GM21423 (cell line): ENCODE results near the gene PTMS.

Source experiments
- ATAC-seq: cut with Tn5 transposase; IDR thresholded peaks from one replicate; pipeline ENCODE4 v1.9.1; 2021; ENCODE audit warnings: mild to moderate bottlenecking, moderate library complexity; ENCODE audit not compliant: unreplicated experiment

Gene PTMS

GRCh38 chr12:6771509-6772330, 5.6 kb downstream of the PTMS start:
- no peak for ATAC-seq

- ATAC-seq, result no peak
Observed at GRCh38 chr12:6772331-6772695, 6.2 kb downstream of the PTMS start, which contains the start of gene LAG3. LAG3 (plus strand) TSS chr12:6772520; CDS start chr12:6772853, 333 bp downstream.

- ATAC-seq, result no peak
Observed at GRCh38 chr12:6772726-6773589, 6.8 kb downstream of the PTMS start.

DNA sequence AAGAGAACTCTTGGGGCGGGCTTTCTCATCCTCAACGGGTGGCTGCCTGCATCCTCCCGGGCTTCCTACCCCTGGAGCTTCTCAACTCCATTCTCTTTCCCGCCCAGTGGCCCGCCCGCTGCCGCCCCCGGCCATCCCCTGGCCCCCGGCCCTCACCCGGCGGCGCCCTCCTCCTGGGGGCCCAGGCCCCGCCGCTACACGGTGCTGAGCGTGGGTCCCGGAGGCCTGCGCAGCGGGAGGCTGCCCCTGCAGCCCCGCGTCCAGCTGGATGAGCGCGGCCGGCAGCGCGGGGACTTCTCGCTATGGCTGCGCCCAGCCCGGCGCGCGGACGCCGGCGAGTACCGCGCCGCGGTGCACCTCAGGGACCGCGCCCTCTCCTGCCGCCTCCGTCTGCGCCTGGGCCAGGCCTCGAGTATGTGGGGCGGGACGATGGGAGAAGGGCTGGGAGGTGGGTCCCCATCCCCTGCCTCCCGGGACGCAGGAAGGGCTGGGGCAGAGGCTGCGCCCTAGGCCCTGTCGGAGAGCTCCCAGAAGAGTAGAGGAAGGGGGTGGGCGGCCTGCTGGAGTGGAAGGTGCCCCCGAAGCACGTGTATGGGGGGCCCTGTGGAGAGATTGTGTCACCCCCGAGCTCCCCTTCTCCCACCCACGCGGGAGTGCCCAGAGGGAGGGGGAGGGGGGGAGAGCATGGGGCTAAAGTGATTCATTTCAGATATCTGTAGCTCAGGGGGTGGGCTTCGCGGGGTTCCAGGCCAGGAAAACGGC, 7.6 kb downstream of the PTMS start:
- no peak for ATAC-seq

DNA sequence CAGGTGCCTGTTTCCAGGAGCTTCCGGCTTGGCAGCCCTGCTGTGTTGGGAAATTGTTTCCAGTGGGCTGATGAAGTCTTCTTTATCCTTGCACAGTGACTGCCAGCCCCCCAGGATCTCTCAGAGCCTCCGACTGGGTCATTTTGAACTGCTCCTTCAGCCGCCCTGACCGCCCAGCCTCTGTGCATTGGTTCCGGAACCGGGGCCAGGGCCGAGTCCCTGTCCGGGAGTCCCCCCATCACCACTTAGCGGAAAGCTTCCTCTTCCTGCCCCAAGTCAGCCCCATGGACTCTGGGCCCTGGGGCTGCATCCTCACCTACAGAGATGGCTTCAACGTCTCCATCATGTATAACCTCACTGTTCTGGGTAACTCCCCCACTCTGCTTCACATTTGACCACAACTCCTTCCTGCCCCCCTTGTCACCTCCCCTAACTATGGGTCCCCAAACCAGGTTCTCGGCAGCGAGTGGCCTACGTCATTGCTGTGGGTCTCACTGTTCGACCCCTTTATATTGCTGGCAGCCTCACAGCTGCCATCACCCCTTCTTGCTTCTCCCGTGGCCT, 8.4 kb downstream of the PTMS start:
- no peak for ATAC-seq

DNA sequence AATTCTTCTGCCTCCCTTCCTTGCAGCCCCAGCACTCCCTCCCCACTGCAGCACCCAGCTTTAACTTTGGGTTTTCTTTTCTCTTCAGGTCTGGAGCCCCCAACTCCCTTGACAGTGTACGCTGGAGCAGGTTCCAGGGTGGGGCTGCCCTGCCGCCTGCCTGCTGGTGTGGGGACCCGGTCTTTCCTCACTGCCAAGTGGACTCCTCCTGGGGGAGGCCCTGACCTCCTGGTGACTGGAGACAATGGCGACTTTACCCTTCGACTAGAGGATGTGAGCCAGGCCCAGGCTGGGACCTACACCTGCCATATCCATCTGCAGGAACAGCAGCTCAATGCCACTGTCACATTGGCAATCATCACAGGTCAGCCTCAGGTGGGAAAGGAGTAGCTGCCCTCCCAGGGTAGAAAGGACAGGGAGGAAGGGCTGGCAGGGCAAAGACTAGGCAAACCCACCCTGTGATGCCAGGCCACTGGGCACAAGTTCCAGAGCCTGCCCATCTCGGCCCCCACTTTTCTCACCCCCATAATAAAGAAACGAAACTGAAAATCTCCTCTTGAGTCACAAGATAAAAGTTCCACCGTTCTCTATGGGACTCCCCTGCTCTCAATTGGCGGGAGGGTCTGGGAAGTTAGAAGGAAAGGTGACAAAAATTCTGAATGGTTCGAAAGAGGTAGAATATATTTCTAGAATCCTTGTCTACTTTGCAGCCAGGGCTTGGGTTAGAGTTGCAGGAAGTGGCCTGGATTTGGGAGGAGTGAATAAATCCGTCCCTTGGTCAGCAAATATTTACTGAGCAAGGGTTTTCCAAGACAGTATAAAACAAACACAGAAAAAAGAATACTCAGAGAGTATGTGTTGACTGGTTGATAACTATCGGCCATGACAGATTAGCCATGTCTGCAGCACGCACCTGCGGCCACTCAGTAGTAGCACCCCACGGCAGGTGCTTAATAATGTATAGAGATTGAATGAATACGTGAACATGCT, 9.3 kb downstream of the PTMS start:
- no peak for ATAC-seq

- no peak for ATAC-seq
Observed at GRCh38 chr12:6777386-6777785, 11.2 kb downstream of the PTMS start.

GRCh38 chr12:6778217-6778573, 12.0 kb downstream of the PTMS start:
- no peak for ATAC-seq

- peak; percentile 72 for ATAC-seq
Observed at GRCh38 chr12:6778574-6779550, 12.7 kb downstream of the PTMS start.

DNA sequence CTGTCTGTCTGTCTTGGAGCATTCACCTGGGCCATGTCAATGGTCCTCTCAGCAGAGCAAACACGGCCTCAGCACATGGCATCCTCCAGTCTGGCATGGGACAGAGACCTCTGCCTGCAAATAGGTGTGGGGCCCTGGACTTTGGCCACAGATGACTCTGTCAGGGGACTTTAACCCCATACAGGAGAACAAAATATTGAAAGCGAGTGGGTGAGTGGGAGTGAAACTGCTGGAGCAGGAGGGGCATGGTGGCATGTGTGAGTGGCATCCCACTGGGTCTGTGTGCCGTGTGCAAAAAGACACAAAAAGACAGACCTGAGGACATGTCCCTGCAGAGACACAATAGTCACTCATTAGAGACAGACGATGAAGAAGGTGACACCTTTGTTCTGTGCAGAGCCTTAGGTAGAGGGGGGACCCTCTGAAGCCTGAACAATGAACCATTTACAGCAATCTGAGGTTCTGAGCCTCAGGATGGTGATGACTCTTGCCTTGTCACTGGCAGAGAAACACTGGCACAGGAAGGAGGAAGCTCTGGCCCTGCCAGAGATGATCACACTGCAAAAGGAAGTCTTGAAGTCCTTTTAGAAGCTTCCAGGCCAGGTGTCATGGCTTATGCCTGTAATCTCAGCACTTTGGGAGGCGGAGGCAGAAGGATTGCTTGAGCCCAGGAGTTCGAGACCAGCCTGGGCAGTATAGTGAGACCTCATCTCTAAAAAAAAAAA, 13.7 kb downstream of the PTMS start:
- no peak for ATAC-seq

DNA sequence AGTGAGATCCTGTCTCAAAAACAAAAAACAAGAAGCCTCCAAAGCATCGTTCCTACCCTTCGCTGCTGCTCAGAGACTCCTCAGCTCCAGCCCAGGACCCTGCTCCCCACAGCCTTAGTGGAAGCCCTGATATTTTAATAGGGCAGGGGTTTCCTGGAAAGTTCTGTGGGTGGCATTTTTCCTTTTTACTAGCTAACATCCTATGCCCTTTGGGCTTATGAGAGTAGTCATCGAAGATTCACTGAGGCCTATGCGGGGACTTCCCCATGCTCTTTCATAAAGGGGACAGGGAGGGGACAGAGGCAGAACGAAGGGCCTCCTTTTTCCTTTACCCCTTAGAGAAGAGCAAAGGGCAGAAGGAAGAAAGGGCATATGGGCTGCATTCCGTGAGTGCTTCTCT, 14.4 kb downstream of the PTMS start:
- ATAC-seq, result no peak

GRCh38 chr12:6782119-6782518, 16.0 kb downstream of the PTMS start:
- ATAC-seq, result no peak

DNA sequence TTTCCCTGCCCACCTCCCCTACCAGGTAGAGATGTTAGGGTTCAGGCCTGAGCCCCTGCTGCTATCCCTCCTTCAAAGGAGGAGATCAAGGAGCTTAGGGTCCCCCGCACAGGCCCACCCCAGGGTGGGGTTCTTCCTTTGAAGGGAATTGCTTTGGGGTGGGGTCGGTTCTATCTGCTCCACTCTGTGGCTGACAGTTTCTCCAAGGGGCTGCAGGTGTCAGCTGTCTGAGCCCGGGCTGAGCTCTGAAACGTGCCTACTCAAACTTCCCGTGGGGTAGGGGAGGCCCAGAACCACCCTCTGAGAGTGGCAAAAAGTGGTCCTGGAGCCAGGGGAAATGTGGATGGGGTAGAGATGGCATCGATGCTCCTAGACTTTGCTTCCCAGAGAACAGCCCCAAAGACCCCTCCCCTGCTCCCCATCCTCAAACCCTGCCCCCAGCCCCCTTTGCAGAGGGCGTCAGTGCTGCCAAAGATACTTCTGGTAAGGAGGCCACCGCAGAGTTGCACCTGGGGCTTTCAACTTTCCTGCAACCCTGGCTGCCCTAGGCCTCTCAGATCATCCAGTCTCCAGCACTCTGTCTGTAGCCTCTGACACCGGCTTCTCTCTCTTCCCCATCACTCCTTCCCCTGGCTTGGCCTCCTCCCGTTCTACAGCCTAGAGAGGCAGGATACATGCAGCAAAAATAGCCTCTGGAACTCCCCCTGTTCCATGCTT, 16.8 kb downstream of the PTMS start:
- ATAC-seq, result no peak

GRCh38 chr12:6783828-6784227, 17.7 kb downstream of the PTMS start:
- ATAC-seq, result no peak

DNA sequence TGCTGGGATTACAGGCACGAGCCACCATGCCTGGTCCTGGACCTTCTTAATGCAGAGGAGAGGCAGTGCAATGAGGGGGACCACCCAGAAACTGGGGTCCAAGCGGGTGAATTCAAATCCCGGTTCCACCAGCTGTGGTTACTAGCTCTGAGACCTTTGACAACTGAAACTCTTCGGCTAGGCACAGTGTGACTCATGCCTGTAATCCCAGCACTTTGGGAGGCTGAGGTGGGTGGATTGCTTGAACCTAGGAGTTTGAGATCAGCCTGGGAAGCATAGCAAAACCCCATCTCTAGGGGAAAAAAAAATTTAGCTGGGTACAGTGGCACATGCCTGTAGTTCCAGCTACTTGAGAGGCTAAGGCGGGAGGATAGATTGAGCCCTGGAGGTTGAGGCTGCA, 18.1 kb downstream of the PTMS start:
- ATAC-seq, result no peak

- ATAC-seq, result no peak
Observed at GRCh38 chr12:6784761-6785160, 18.6 kb downstream of the PTMS start.

DNA sequence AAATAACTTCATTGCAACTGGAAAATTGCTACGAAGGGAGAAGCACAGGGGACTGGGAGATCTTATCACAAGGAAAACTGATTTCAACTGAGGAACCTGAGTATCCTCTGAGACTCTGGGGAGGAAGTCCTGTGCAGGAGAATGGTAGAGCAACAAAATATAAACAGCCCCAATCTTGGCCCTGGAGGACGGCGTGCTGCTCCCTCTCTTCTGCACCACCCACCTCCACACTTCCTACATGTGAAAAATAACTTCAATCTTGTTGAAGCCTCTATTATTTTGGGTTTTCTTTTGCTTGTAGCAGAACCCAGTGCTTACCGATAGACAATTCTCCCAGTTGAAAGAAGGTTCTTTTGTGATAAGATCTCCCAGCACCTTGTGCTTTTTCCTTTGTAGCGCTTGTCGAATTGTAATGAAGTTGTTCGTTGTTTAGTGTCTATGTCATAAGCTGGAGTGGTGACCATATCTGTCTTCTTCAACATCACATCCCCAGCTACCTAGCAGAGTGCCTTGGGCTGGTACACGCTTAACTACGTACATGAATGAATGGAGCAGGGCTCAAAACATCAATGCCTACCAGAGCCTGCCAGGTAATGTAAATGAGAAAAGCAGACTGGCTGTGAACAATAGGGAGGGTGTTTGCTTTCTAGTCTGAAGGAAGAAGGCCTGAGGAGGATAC, 20.4 kb downstream of the PTMS start:
- ATAC-seq, result no peak
